ENCODE results near the gene OGA.
A peak's percentile ranks its signal among the peaks of the same experiment; 100 is the strongest.
"Not testable (repeated sequence)": the region's sequence is repeated elsewhere in the genome, so short reads cannot be mapped to it uniquely, and the experiment has no call there.

OGA gene

GRCh38 chr10:101807158-101807557 lies 11.1 kb downstream of the OGA start:
- no peak for DNase-seq

GRCh38 chr10:101803511-101803910 lies 14.7 kb downstream of the OGA start:
- DNase-seq, result no peak

- DNase-seq, result no peak
Measured at GRCh38 chr10:101797403-101798059, 20.7 kb downstream of the OGA start.

- no peak for DNase-seq
Measured at GRCh38 chr10:101793526-101793925, 24.7 kb downstream of the OGA start.

- DNase-seq, result no peak
Measured at GRCh38 chr10:101789686-101790085, 28.6 kb downstream of the OGA start.

GRCh38 chr10:101789231-101789630 lies 29.0 kb downstream of the OGA start:
- not testable (repeated sequence) for DNase-seq

- DNase-seq, result no peak
Measured at GRCh38 chr10:101785801-101786200, 32.4 kb downstream of the OGA start.

GRCh38 chr10:101784558-101784957 lies 33.7 kb downstream of the OGA start:
- no peak for DNase-seq

GRCh38 chr10:101783736-101784118 lies 34.5 kb downstream of the OGA start:
- no peak for DNase-seq

GRCh38 chr10:101782811-101783735 lies 35.2 kb downstream of the OGA start, which contains the start of gene NPM3:
Gene NPM3, minus strand, starts transcription at chr10:101783446. Its CDS starts 56 bp downstream, at chr10:101783390.
- DNase-seq, result peak; percentile 81

GRCh38 chr10:101781984-101782810 lies 36.0 kb downstream of the OGA start:
- no peak for DNase-seq

- DNase-seq, result no peak
Measured at GRCh38 chr10:101781655-101781983, 36.6 kb downstream of the OGA start.

- DNase-seq, result peak; percentile 68
Measured at GRCh38 chr10:101780818-101781654, 37.2 kb downstream of the OGA start.

GRCh38 chr10:101780187-101780817 lies 37.9 kb downstream of the OGA start:
- peak; percentile 58 for DNase-seq

- peak; percentile 88 for DNase-seq
Measured at GRCh38 chr10:101779544-101780186, 38.6 kb downstream of the OGA start.

GRCh38 chr10:101778781-101779543 lies 39.3 kb downstream of the OGA start:
- peak; percentile 73 for DNase-seq

GRCh38 chr10:101778151-101778780 lies 40.0 kb downstream of the OGA start:
- DNase-seq, result no peak

GRCh38 chr10:101777619-101778145 lies 40.6 kb downstream of the OGA start:
- DNase-seq, result no peak

- peak; percentile 52 for DNase-seq
Measured at GRCh38 chr10:101776161-101776817, 42.0 kb downstream of the OGA start.

Data from right kidney (tissue), 1 donor.